H9 (cell line): Measurements from ENCODE around the gene MYO5B. TPM values are rescaled to one million over a fixed set of nuclear protein-coding genes. Genes with fewer than 3 reads are reported as not detected.

ENCODE experiments used
- DNase-seq: peaks from one replicate; pipeline ENCODE4 v3.0.0-alpha.2; 2017
- H2AFZ ChIP-seq: one replicate; pipeline ENCODE4 v1.6.1; 2013; ENCODE audit warnings: mild to moderate bottlenecking, low read length, control low read depth, moderate library complexity
- H2AK5ac ChIP-seq: 2 replicates; pipeline ENCODE4 v1.6.1; 2013; ENCODE audit warnings: low read length, control low read depth, mixed read lengths; ENCODE audit not compliant: insufficient read length
- H2BK120ac ChIP-seq: one replicate; pipeline ENCODE4 v1.6.1; 2013; ENCODE audit warnings: low read depth, mild to moderate bottlenecking, low read length, control low read depth, inconsistent platforms; ENCODE audit not compliant: poor library complexity, severe bottlenecking
- H2BK12ac ChIP-seq: 2 replicates; pipeline ENCODE4 v1.6.1; 2013; ENCODE audit warnings: low read length, control low read depth, mixed read lengths, low read depth; ENCODE audit not compliant: insufficient read length
- H2BK15ac ChIP-seq: 2 replicates; pipeline ENCODE4 v1.6.1; 2013; ENCODE audit warnings: low read depth, low read length, control low read depth
- H2BK20ac ChIP-seq: one replicate; pipeline ENCODE4 v1.6.1; 2013; ENCODE audit warnings: low read depth, mild to moderate bottlenecking, low read length, control low read depth, inconsistent platforms; ENCODE audit not compliant: poor library complexity, severe bottlenecking
- H2BK5ac ChIP-seq: 2 replicates; pipeline ENCODE4 v1.6.1; 2013; ENCODE audit warnings: low read length, control low read depth, mixed read lengths; ENCODE audit not compliant: insufficient read length
- H3K14ac ChIP-seq: 2 replicates; pipeline ENCODE4 v1.6.1; 2013; ENCODE audit warnings: low read length, control low read depth; ENCODE audit not compliant: insufficient read depth
- H3K18ac ChIP-seq: 2 replicates; pipeline ENCODE4 v1.6.1; 2013; ENCODE audit warnings: low read depth, mild to moderate bottlenecking, mixed read lengths, low read length, control low read depth; ENCODE audit not compliant: insufficient read length
- H3K23ac ChIP-seq: 2 replicates; pipeline ENCODE4 v1.6.1; 2013; ENCODE audit warnings: low read length, control low read depth, mixed read lengths, low read depth; ENCODE audit not compliant: insufficient read length
- H3K23me2 ChIP-seq: 2 replicates; pipeline ENCODE4 v1.6.1; 2013; ENCODE audit warnings: low read depth, mild to moderate bottlenecking, mixed read lengths, low read length, control low read depth; ENCODE audit not compliant: insufficient read length, poor library complexity, severe bottlenecking
- H3K27ac ChIP-seq: 2 replicates; pipeline ENCODE4 v1.5.1; 2013; ENCODE audit warnings: low read length, control low read depth, mixed read lengths, low read depth; ENCODE audit not compliant: insufficient read length
- H3K27me3 ChIP-seq: 2 replicates; pipeline ENCODE4 v1.6.1; 2013; ENCODE audit warnings: low read length, control low read depth, inconsistent platforms; ENCODE audit not compliant: insufficient read depth
- H3K4ac ChIP-seq: 2 replicates; pipeline ENCODE4 v1.6.1; 2013; ENCODE audit warnings: low read depth, mild to moderate bottlenecking, control low read depth, inconsistent platforms, low read length, moderate library complexity
- H3K4me1 ChIP-seq: 2 replicates; pipeline ENCODE4 v1.6.1; 2013; ENCODE audit warnings: low read length, control low read depth, inconsistent platforms; ENCODE audit not compliant: insufficient read depth
- H3K4me2 ChIP-seq: 2 replicates; pipeline ENCODE4 v1.6.1; 2013; ENCODE audit warnings: low read length, control low read depth, mixed read lengths; ENCODE audit not compliant: insufficient read length, insufficient read depth
- H3K56ac ChIP-seq: 2 replicates; pipeline ENCODE4 v1.6.1; 2013; ENCODE audit warnings: low read depth, mild to moderate bottlenecking, mixed read lengths, low read length, control low read depth; ENCODE audit not compliant: insufficient read length
- H3K79me1 ChIP-seq: 2 replicates; pipeline ENCODE4 v1.6.1; 2013; ENCODE audit warnings: low read depth, mild to moderate bottlenecking, moderate library complexity, low read length, control low read depth, inconsistent platforms; ENCODE audit not compliant: insufficient read depth, poor library complexity, severe bottlenecking
- H3K79me2 ChIP-seq: 2 replicates; pipeline ENCODE4 v1.6.1; 2013; ENCODE audit warnings: low read length, control low read depth, inconsistent platforms; ENCODE audit not compliant: insufficient read depth
- H3K9ac ChIP-seq: 2 replicates; pipeline ENCODE4 v1.6.1; 2013; ENCODE audit warnings: low read length, control low read depth, mixed read lengths; ENCODE audit not compliant: insufficient read length; ENCODE audit errors: extremely low read depth
- H3K9me3 ChIP-seq: one replicate; pipeline ENCODE4 v1.6.1; 2013; ENCODE audit warnings: low read depth, low read length, inconsistent platforms; ENCODE audit not compliant: control insufficient read depth
- H3T11ph ChIP-seq: one replicate; pipeline ENCODE4 v1.6.1; 2013; ENCODE audit warnings: mild to moderate bottlenecking, low read length, control low read depth, inconsistent platforms
- H4K20me1 ChIP-seq: one replicate; pipeline ENCODE4 v1.6.1; 2013; ENCODE audit not compliant: control insufficient read depth, insufficient read length, insufficient read depth
- H4K5ac ChIP-seq: 2 replicates; pipeline ENCODE4 v1.6.1; 2013; ENCODE audit warnings: low read depth, mild to moderate bottlenecking, mixed read lengths, low read length, control low read depth; ENCODE audit not compliant: insufficient read length
- H4K8ac ChIP-seq: replicated peaks from 2 replicates; pipeline ENCODE4 v1.6.1; 2013; ENCODE audit warnings: low read length, control low read depth, mixed read lengths, low read depth; ENCODE audit not compliant: insufficient read length
- H4K91ac ChIP-seq: 2 replicates; pipeline ENCODE4 v1.6.1; 2013; ENCODE audit warnings: low read depth, mild to moderate bottlenecking, moderate library complexity, mixed read lengths, low read length, control low read depth; ENCODE audit not compliant: insufficient read length
- H3K27ac Mint-ChIP-seq, 3 experiments: 2 replicates in 2 of 3; 3 replicates in 1 of 3; pipeline ENCODE4 v1.8.0; 2020 to 2021; ENCODE audit warnings: mixed read lengths in 3 of 3, mild to moderate bottlenecking in 1 of 3, moderate library complexity in 1 of 3
- H3K27me3 Mint-ChIP-seq: 2 replicates; pipeline ENCODE4 v1.8.0; 2021; ENCODE audit warnings: low read depth, mild to moderate bottlenecking, moderate library complexity, mixed read lengths
- H3K36me3 Mint-ChIP-seq, 3 experiments: 2 replicates in 2 of 3; 3 replicates in 1 of 3; pipeline ENCODE4 v1.8.0; 2020 to 2021; ENCODE audit warnings: low read depth in 3 of 3, mixed read lengths in 3 of 3; ENCODE audit not compliant: insufficient read depth in 1 of 3
- H3K4me1 Mint-ChIP-seq, 2 experiments: 2 replicates each; pipeline ENCODE4 v1.8.0; 2020; ENCODE audit warnings: mixed read lengths in 2 of 2
- H3K4me3 Mint-ChIP-seq, 2 experiments: 2 replicates in 1 of 2; 3 replicates in 1 of 2; pipeline ENCODE4 v1.8.0; 2020 to 2021; ENCODE audit warnings: mild to moderate bottlenecking in 2 of 2, mixed read lengths in 2 of 2, moderate library complexity in 1 of 2
- H3K9me3 Mint-ChIP-seq, 2 experiments: 2 replicates in 1 of 2; 3 replicates in 1 of 2; pipeline ENCODE4 v1.8.0; 2020; ENCODE audit warnings: mild to moderate bottlenecking in 2 of 2, mixed read lengths in 2 of 2, moderate library complexity in 1 of 2
- CTCF ChIP-seq: fragments of 200-600 bp; sonication (generic); conservative IDR thresholded peaks from 3 replicates; pipeline ENCODE4 v1.8.0; 2021; ENCODE audit warnings: antibody characterized with exemption, mild to moderate bottlenecking
- WGBS: extraction: QIAGEN DNeasy Blood & Tissue Kit; methylation state at CpG from one replicate; pipeline ENCODE4 v1.1.7; 2013; ENCODE audit warnings: missing lambda C conversion rate, low lambda C conversion rate, mixed read lengths; ENCODE audit not compliant: insufficient read length; ENCODE audit errors: extremely low coverage; 5-methylcytosine and 5-hydroxymethylcytosine counted together
- total RNA-seq: library from RNA; stranded (reverse); gene quantifications from 2 replicates; pipeline ENCODE4 v1.2.1, GENCODE V29; 2021

Gene MYO5B
- total RNA-seq, 1 experiment from 2014 or later, result 9.3 TPM

GRCh38 chr18:50155406-50155805 lies 39.5 kb downstream of the MYO5B start:
- Histone ChIP-seq H2BK15ac (no peak overlapping the region), H2AFZ (no peak overlapping the region), H3K4ac (no peak overlapping the region), H3K27me3 (no peaks in the 10 kb centered on the region), H3K9me3 (no peaks in the 10 kb centered on the region), H2BK120ac (no peak overlapping the region), H3K4me2 (no peak overlapping the region), H3T11ph (no peak overlapping the region), H2BK12ac (no peak overlapping the region), H3K56ac (no peak overlapping the region), H3K14ac (no peak overlapping the region), H2AK5ac (no peak overlapping the region), H2BK5ac (no peak overlapping the region), H3K79me2 (no peaks in the 10 kb centered on the region), H4K91ac (no peak overlapping the region), H3K9ac (no peak overlapping the region), H2BK20ac (no peak overlapping the region), H4K8ac (no peak overlapping the region), H3K4me1 (no peaks in the 10 kb centered on the region), H4K20me1 (no peaks in the 10 kb centered on the region), H3K79me1 (no peaks in the 10 kb centered on the region), H4K5ac (no peak overlapping the region), H3K23me2 (no peaks in the 10 kb centered on the region), H3K18ac (no peak overlapping the region), H3K23ac (no peak overlapping the region), H3K27ac (no peak overlapping the region)
- peaks cover 16 to 19% of the 10 kb centered on the region in 2 experiments for H3K4me1 Mint-ChIP-seq
- H3K4me3 Mint-ChIP-seq, result no peak overlapping the region
- TF ChIP-seq CTCF, result no peak
- H3K9me3 Mint-ChIP-seq, result peaks cover 0 to 2% of the 10 kb centered on the region in 2 experiments; a peak in 3 of 5 replicates
- H3K27ac Mint-ChIP-seq, result no peak overlapping the region
- H3K36me3 Mint-ChIP-seq, result peaks cover 0 to 2% (median 0%) of the 10 kb centered on the region in 3 experiments; a peak in 1 of 7 replicates
- DNase-seq, result no peak
- no CpG with 5 or more reads among the region's 2 CpGs for WGBS
- H3K27me3 Mint-ChIP-seq, result no peaks in the 10 kb centered on the region
